ENCODE measurements around the gene CSNK2A3.
"Not testable (repeated sequence)": the region's sequence is repeated elsewhere in the genome, so short reads cannot be mapped to it uniquely, and the experiment has no call there.

CSNK2A3 gene

GRCh38 chr11:11352878-11353277, at the start of gene CSNK2A3:
Gene CSNK2A3, minus strand, starts transcription at chr11:11353250. Its CDS starts 131 bp downstream, at chr11:11353119.
- not testable (repeated sequence) for TF ChIP-seq CTCF (IDR thresholded peaks at IDR 0.05)

- TF ChIP-seq CTCF (IDR thresholded peaks at IDR 0.05): no peak
These were observed 49.0 kb upstream of the CSNK2A3 start for GRCh38 chr11:11401960-11402535.

- TF ChIP-seq CTCF (IDR thresholded peaks at IDR 0.05): no peak; the same call in 1 of the 2 replicates
These were observed 47.7 kb upstream of the CSNK2A3 start for GRCh38 chr11:11400635-11401232.

- TF ChIP-seq CTCF (IDR thresholded peaks at IDR 0.05): no peak
These were observed 47.1 kb upstream of the CSNK2A3 start for GRCh38 chr11:11400121-11400520.

GRCh38 chr11:11397781-11398180, 44.7 kb upstream of the CSNK2A3 start:
- TF ChIP-seq CTCF (IDR thresholded peaks at IDR 0.05): no peak

- no peak for TF ChIP-seq CTCF (IDR thresholded peaks at IDR 0.05)
These were observed 44.0 kb upstream of the CSNK2A3 start for GRCh38 chr11:11397036-11397415.

- no peak for TF ChIP-seq CTCF (IDR thresholded peaks at IDR 0.05)
These were observed 43.4 kb upstream of the CSNK2A3 start for GRCh38 chr11:11396301-11397035.

Data from LNCAP (cell line).